ENCODE results near the gene KCNJ16.

- TF ChIP-seq, protein P1, sequence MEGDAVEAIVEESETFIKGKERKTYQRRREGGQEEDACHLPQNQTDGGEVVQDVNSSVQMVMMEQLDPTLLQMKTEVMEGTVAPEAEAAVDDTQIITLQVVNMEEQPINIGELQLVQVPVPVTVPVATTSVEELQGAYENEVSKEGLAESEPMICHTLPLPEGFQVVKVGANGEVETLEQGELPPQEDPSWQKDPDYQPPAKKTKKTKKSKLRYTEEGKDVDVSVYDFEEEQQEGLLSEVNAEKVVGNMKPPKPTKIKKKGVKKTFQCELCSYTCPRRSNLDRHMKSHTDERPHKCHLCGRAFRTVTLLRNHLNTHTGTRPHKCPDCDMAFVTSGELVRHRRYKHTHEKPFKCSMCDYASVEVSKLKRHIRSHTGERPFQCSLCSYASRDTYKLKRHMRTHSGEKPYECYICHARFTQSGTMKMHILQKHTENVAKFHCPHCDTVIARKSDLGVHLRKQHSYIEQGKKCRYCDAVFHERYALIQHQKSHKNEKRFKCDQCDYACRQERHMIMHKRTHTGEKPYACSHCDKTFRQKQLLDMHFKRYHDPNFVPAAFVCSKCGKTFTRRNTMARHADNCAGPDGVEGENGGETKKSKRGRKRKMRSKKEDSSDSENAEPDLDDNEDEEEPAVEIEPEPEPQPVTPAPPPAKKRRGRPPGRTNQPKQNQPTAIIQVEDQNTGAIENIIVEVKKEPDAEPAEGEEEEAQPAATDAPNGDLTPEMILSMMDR (conservative IDR thresholded peaks at IDR 0.05 in 1 of 2, IDR thresholded peaks at IDR 0.05 in 1 of 2; ENCODE audit: low read depth in 1 of 2, low read length in 2 of 2) = no peak
- no peak for TF ChIP-seq EZH2 (IDR thresholded peaks at IDR 0.05; ENCODE audit: low read length, missing control alignments)
Measured at GRCh38 chr17:70183508-70183907, 108.5 kb downstream of the KCNJ16 start.
